Measurements from ENCODE around the gene PLEKHG7.

Gene PLEKHG7

DNA sequence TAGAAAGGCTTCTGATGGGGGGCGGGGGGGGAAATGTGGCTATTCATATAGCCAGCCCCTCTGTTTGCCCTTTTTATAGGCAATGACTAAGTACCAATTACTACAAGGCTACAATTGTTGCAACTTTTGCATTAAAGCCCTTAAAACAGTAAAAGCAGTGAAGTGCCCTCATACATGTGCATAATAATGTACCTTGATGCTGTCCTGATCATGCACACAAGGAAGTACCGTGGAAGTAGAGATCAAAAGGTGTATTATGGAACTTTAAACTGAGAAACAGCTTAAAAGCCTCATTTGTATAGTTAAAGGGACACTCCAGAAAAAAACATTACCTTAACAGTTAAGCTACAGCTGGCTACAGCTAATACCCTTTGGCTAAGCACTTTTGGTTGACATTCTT, 111.8 kb downstream of the PLEKHG7 start:
- DNase-seq, result no peak

DNA sequence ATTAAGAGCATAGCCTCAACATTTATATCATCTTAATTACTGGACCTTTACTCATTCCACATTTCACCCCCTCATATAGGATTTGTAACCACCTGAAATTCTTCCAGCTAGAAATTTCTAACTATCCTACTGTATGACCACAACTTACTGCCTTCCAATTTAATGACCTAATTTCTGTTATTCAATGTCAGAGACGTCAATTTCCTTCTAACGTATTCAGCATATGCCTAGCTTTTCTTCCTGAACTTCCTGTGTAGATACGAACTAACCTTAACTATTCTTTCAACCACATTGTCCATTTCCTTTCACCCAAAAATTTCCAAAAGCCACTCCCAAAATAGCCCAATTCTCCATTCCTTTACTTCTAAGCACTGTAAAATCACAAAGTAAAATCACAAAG, 118.4 kb downstream of the PLEKHG7 start:
- DNase-seq, result no peak

Data from NCI-H1436 (cell line).